H1 (cell line): ENCODE data around the gene C10orf120. TPM values are rescaled to one million over a fixed set of nuclear protein-coding genes. Genes with fewer than 3 reads are reported as not detected.

Experiments
- CHD2 ChIP-seq: IDR thresholded peaks from 2 replicates; pipeline ENCODE4 v1.6.1; 2012; ENCODE audit warnings: low read length, improper control_type of control experiment
- CHD7 ChIP-seq: fragments of 300-600 bp; sonication (generic); IDR thresholded peaks from 2 replicates; pipeline ENCODE4 v1.7.1; 2012; ENCODE audit warnings: low read length, moderate library complexity, mild to moderate bottlenecking, inconsistent platforms; ENCODE audit not compliant: insufficient replicate concordance
- CTCF ChIP-seq, 3 experiments: IDR thresholded peaks; 1 replicate in 2 of 3; 2 replicates in 1 of 3; pipeline versions ENCODE4 v1.5.1 to v1.6.1; 2011; ENCODE audit warnings: low read length in 3 of 3, mild to moderate bottlenecking in 3 of 3, inconsistent platforms in 2 of 3, low read depth in 1 of 3, moderate library complexity in 1 of 3; ENCODE audit not compliant: insufficient read depth in 1 of 3; ENCODE audit errors: control extremely low read depth in 1 of 3
- EGR1 ChIP-seq: IDR thresholded peaks from 2 replicates; pipeline ENCODE4 v1.6.1; 2011; ENCODE audit warnings: low read depth, low read length, borderline replicate concordance
- RXRA ChIP-seq: IDR thresholded peaks from 2 replicates; pipeline ENCODE4 v1.6.1; 2011; ENCODE audit warnings: low read depth, mild to moderate bottlenecking, low read length, moderate library complexity; ENCODE audit not compliant: insufficient read depth
- polyA plus RNA-seq, 7 experiments: library from polyadenylated mRNA; depleted of rRNA in 3 of 7; stranded (reverse) in 5 of 7; unstranded in 2 of 7; fragments of >200 nt in 5 of 7; fragments of 200-250 nt in 2 of 7; gene quantifications; 1 replicate in 5 of 7; 2 replicates in 1 of 7; 4 replicates in 1 of 7; pipeline versions ENCODE4 v1.2.1 to v1.2.3, GENCODE V29; 2011 to 2013; ENCODE audit warnings: missing spikeins in 2 of 7, mixed read lengths in 2 of 7
- total RNA-seq: library from RNA; stranded (reverse); fragmentation: NEBNext Ultra II Directional; extraction: Animal tissue kit (Norgen Biotek cat#: 25700); gene quantifications from 2 replicates; pipeline ENCODE4 v1.2.1, GENCODE V29; 2021

C10orf120 gene
- total and polyA plus RNA-seq, 2 of the 8 experiments (the other 6 are each of a cell fraction or from before 2014, with no cell fraction given): not detected

GRCh38 chr10:122716025-122716424 is 16.4 kb upstream of the C10orf120 start (continued):
- no peak for TF ChIP-seq CHD7
- no peak for TF ChIP-seq RXRA
- no peak for TF ChIP-seq CHD2
- TF ChIP-seq EGR1: no peak
- TF ChIP-seq CTCF (IDR thresholded peaks at IDR 0.05; ENCODE audit: control extremely low read depth in 1 of 3, insufficient read depth in 1 of 3, low read depth in 1 of 3, low read length in 3 of 3): no peak
